GM12873 (cell line): Measurements from ENCODE around the gene DCST2.
A peak's percentile ranks its signal among the peaks of the same experiment; 100 is the strongest.

ENCODE experiments used
- CTCF ChIP-seq: IDR thresholded peaks from 2 replicates; pipeline ENCODE4 v1.5.1; 2012; ENCODE audit warnings: low read depth, mild to moderate bottlenecking, moderate library complexity, low read length, control low read depth; ENCODE audit not compliant: insufficient read depth; ENCODE audit errors: missing control alignments

The DCST2 gene

GRCh38 chr1:155050560-155051341, 17.2 kb upstream of the DCST2 start, which contains the start of gene ADAM15:
Gene ADAM15 (plus strand): TSS chr1:155051316. CDS start chr1:155051387, 71 bp downstream.
- TF ChIP-seq CTCF, result peak; percentile 97

GRCh38 chr1:155049651-155050559, 16.3 kb upstream of the DCST2 start:
- TF ChIP-seq CTCF, result no peak

GRCh38 chr1:155048449-155049334, 15.1 kb upstream of the DCST2 start:
- TF ChIP-seq CTCF, result no peak

GRCh38 chr1:155044812-155045657, 11.5 kb upstream of the DCST2 start:
- TF ChIP-seq CTCF, result peak; percentile 77

- no peak for TF ChIP-seq CTCF
Observed at GRCh38 chr1:155044365-155044764, 10.8 kb upstream of the DCST2 start.

GRCh38 chr1:155043793-155044192, 10.2 kb upstream of the DCST2 start:
- no peak for TF ChIP-seq CTCF
